Measurements from ENCODE around the gene C12orf75.
"Not testable (repeated sequence)": the region's sequence is repeated elsewhere in the genome, so short reads cannot be mapped to it uniquely, and the experiment has no call there.

C12orf75 gene

DNA sequence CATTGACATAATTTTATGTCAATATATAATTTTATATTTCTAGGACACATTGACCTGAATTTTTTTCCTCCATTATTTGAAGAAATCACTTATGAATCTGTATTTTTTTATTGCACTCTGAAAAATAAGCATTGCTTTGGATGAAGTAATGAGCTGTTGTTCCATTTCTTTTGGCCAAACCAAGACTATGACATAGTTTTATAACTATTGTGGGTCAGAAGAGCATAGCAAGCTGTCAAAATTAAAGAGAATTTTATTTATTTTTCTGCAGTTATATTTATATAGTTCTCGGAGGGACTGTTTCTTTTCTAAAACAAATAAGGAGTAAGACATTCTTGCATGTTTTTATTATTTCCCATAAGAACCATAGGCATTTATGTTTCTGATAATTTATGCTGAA, 8.5 kb downstream of the C12orf75 start:
- no peak for DNase-seq

DNA sequence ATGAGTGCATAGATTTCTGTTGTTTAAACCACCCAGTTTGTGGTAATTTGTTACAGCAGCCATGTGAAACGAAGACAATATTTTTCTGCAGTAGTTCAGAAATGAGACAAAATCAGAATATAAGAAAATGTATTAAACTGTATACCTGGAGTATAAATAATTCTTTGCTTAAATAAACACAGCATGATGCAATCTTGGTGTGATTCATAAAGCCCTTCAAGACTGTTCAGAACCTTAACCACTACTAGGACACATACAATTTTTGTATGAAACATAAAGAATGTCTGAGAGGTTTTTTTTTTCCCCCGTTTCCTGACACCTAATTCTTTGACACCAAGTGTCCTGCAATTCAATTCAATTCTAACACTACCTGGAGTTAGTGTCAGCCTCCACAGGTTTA, 10.5 kb downstream of the C12orf75 start:
- no peak for DNase-seq

DNA sequence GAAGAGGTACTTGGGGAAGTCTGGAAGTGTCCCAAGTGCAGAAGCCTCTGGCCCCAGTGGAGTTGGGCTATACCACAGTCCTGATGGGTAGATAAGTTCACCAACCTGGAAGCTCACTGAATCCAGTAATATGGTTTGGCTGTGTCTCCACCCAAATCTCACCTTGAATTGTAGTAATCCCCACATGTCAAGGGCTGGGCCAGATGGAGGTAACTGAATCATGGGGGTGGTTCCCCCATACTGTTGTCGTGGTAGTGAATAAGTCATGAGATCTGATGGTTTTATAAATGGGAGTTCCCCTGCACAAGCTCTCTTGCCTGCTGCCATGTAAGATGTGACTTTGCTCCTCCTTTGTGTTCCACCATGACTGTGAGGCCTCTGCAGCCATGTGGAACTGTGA, 11.1 kb downstream of the C12orf75 start:
- not testable (repeated sequence) for DNase-seq

DNA sequence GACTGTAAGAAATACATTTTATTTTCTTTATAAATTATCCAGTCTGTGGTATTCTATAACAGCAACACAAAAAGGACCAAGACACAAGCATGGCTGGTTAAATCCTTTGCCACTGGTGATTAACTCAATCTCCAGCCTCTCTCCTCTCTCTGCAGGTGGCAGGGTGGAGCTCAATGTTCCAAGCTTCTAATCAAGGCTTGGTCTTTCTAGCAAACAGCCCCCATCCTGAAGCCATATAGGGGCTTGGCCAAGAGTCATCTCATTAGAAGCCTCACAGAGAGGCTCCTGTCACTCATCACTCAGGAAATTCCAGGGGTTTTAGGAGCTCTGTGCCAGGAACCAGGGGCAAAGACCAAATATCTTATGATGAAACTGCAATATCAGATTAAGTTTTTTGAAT, 12.0 kb downstream of the C12orf75 start:
- no peak for DNase-seq

DNA sequence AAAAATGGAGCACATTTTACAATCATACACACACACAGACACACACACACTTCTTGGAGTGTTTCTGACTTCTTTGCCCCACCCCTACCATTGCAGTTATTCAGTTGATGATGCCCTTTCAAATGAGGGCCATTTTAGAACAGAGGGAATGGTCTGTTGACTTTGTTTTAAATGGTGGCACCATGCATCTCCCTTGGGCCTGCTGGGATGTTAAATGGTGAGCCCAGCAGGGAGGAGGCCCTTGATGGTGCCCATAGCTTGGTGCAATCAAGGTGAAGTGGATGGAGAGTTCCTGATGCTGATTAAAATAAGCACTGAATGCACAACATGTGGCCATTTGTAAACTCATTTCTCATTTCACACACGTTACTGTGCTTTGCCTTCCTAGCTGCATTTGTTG, 13.3 kb downstream of the C12orf75 start:
- DNase-seq = no peak

GRCh38 chr12:105347499-105347898, 17.0 kb downstream of the C12orf75 start:
- DNase-seq = no peak

DNA sequence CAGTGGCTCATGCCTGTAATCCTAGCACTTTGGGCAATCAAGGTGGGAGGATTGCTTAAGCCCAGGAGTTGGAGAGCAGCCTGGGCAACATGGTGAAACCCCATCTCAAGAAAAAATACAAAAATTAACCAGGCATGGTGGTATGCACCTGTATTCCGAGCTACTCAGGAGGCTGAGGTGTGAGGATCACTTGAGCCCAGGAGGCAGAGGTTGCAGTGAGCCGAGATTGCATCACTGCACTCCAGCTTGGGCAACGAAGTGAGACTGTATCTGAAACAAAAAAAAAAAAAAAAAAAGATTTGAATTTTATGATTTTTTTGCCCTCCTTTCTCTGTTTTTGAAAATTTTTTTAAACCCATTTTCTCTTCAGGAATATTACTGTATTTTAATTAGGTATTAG, 17.7 kb downstream of the C12orf75 start:
- DNase-seq = no peak

DNA sequence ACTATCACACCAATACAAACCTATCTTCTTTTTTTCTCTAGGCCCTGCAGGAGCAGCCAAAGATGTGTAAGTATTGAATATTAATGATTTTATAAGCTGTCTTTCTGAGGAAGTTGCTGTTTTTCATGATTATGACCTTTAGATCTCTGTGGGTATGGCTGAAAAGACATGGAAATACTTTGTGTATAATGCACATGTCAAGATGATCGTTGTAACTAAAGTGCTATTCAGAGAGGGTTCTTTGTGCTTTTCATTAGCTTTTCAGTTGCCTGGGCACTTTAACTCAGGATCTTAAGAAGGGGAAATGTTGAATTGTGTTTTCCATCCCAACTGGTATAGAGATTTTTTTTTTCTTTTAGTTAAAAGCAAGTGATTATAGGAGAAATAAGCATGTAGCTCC, 18.1 kb downstream of the C12orf75 start:
- DNase-seq = no peak

DNA sequence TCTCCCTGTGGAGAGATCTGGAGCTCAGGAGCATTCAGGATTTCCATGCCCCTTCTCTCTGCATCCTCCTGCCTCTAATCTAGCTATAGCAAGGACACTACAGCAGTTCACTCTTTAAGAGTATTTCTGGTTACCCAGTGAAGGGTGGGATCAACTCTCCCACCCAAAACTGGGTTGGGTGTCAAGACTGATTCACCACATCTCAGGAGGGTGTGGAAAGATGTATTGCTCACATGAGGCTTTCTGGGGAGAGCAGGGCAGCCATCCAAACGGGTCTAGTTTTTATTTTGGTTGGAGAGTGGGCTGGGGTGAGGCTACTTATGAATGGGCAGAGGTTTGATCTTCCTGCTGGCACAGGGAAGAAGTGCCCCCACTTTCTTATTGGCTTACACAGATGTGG, 18.6 kb downstream of the C12orf75 start:
- DNase-seq = no peak

GRCh38 chr12:105351523-105351922, 21.0 kb downstream of the C12orf75 start:
- DNase-seq = no peak

DNA sequence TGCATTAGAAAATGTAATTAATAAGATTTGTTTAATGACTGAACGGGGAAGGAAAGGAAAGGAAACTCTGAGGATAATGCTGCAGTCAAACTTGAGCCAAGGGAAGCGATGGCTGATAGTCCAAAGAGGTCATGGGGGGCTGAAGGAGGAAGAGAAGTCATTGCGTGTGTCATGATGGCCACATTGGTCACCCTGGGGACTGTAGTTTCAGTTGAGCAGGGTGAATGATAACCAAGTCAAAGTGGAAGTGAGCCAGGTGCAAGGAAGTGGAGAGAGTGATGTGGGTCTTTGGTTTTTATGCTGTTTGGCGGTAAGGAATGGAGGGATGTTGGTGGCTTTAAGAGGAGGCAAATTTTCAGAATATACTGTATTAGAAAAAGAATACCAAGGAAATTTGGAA, 21.6 kb downstream of the C12orf75 start:
- DNase-seq = no peak

GRCh38 chr12:105352940-105353635, 22.6 kb downstream of the C12orf75 start:
- no peak for DNase-seq

- DNase-seq = no peak
Measured at GRCh38 chr12:105355752-105356151, 25.3 kb downstream of the C12orf75 start.

DNA sequence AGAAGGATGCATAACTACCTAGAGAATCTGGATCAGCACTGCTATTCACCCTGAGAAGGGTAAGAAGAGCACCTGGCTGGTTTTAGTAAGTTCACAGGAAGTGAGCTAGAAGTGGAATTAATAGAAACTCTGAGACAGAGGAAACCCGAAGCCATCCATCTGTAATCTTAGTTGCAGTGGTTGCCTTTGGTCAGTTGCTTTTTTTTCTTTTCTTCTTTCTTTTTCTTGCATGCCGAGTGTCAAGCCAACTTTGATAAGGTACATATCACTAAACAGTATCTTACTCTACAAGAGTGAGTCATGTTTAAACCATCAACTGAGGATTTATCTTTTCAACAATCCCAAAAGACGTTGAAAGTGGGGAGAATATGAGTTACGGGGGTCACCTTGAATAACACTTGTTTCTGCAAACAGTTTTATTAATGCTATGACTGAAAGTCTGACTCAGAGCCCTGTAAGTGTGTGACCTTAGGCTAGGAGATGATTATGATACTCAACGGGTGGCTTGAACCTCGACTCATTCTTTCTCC, 26.7 kb downstream of the C12orf75 start:
- DNase-seq = no peak

GRCh38 chr12:105358789-105359188, 28.3 kb downstream of the C12orf75 start:
- no peak for DNase-seq

- no peak for DNase-seq
Measured at GRCh38 chr12:105359856-105360255, 29.4 kb downstream of the C12orf75 start.

GRCh38 chr12:105363890-105364289, 33.4 kb downstream of the C12orf75 start:
- DNase-seq = no peak

GRCh38 chr12:105365231-105365630, 34.7 kb downstream of the C12orf75 start:
- DNase-seq = no peak

DNA sequence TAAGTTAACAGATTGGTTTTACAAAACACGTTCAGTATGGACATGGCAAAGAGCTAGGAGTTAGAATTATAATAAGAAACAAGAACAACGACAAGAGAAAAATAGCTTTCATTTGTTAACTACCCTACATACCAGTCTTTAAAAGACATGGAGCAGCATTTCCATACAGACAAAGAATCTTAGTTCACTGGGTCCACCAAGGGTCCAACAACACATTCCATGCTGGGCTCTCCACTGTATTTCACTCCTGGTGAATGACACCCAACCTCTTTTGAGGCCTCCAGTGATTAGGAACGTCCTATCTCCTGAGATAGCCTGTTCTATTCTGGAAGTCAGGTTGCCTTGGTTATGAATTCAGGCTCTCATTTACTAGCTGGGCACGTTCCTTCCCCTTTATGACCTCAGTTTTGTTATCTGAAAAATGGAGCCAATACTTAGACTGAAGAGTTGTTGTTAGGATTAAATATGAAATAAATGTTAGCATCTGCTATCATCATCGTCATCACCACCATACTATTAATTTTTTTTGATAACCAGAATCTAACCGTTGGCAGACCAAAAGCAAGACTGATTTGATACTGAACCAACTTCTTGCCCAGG, 37.7 kb downstream of the C12orf75 start:
- DNase-seq = no peak

GRCh38 chr12:105369014-105369413, 38.5 kb downstream of the C12orf75 start:
- no peak for DNase-seq

DNA sequence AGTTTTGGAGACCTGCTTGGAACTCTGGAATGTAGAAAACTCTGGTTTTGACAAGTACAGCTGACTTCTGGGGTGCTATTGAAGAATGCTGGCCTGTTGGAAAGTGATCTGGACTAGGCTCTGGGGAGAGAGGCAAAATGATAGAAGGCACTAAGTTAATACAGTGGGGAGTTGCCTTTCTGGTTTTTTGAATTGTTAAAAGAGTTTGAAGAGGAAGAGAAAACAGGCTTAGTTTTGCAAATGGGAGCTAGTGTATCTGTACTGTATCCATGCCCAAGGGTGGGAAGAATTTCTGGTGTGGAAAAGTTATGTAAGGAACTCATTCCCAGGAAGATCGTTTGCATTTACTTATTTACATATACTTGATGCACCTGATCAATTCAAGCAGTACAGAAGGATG, 43.8 kb downstream of the C12orf75 start:
- no peak for DNase-seq

GRCh38 chr12:105377077-105377476, 46.6 kb downstream of the C12orf75 start:
- DNase-seq = no peak

- no peak for DNase-seq
Measured at GRCh38 chr12:105378911-105379310, 48.4 kb downstream of the C12orf75 start.

- peak; percentile 2 to 17 for DNase-seq
Measured at GRCh38 chr12:105382771-105383622, 52.5 kb downstream of the C12orf75 start.

Measured in activated CD4-positive, alpha-beta T cell treated with anti-CD3 and anti-CD28 coated beads for 4 hours (primary cell).